Mesenchymal stem cell (in vitro differentiated cells and primary cell): ENCODE results near the gene RBFOX2.
A peak's percentile ranks its signal among the peaks of the same experiment; 100 is the strongest.

Experiments
- DNase-seq: peaks from one replicate; pipeline ENCODE4 v3.0.0-alpha.2; 2013
- H2AFZ ChIP-seq: one replicate; pipeline ENCODE4 v1.6.1; 2013; ENCODE audit warnings: low read depth, mild to moderate bottlenecking, control low read depth, inconsistent platforms, low read length, moderate library complexity
- H2AK5ac ChIP-seq: 2 replicates; pipeline ENCODE4 v1.6.1; 2013; ENCODE audit warnings: low read length, moderate library complexity, mild to moderate bottlenecking, inconsistent platforms; ENCODE audit not compliant: severe bottlenecking
- H2BK120ac ChIP-seq: one replicate; pipeline ENCODE4 v1.6.1; 2013; ENCODE audit warnings: low read depth, mild to moderate bottlenecking, inconsistent platforms, low read length, moderate library complexity
- H2BK12ac ChIP-seq, 2 experiments: one replicate each; pipeline ENCODE4 v1.6.1; 2013; ENCODE audit warnings: inconsistent platforms in 2 of 2, low read length in 2 of 2, mild to moderate bottlenecking in 2 of 2, moderate library complexity in 2 of 2, control low read depth in 1 of 2
- H2BK15ac ChIP-seq: one replicate; pipeline ENCODE4 v1.6.1; 2013; ENCODE audit warnings: mild to moderate bottlenecking, low read depth, inconsistent platforms; ENCODE audit not compliant: poor library complexity, severe bottlenecking
- H2BK5ac ChIP-seq: 2 replicates; pipeline ENCODE4 v1.6.1; 2013; ENCODE audit warnings: low read depth, mild to moderate bottlenecking, low read length, control low read depth, inconsistent platforms; ENCODE audit not compliant: poor library complexity, severe bottlenecking
- H3K14ac ChIP-seq, 2 experiments: one replicate each; pipeline ENCODE4 v1.6.1; 2013; ENCODE audit warnings: inconsistent platforms in 2 of 2, low read length in 2 of 2, control low read depth in 1 of 2, mild to moderate bottlenecking in 1 of 2, moderate library complexity in 1 of 2
- H3K18ac ChIP-seq, 2 experiments: one replicate each; pipeline ENCODE4 v1.6.1; 2013; ENCODE audit warnings: inconsistent platforms in 2 of 2, low read length in 2 of 2, control low read depth in 1 of 2, low read depth in 1 of 2, mild to moderate bottlenecking in 1 of 2
- H3K23ac ChIP-seq, 2 experiments: one replicate each; pipeline ENCODE4 v1.6.1; 2013; ENCODE audit warnings: inconsistent platforms in 2 of 2, low read length in 2 of 2, mild to moderate bottlenecking in 2 of 2, moderate library complexity in 2 of 2, control low read depth in 1 of 2
- H3K27ac ChIP-seq: 2 replicates; pipeline ENCODE4 v1.5.1; 2013; ENCODE audit warnings: mild to moderate bottlenecking, moderate library complexity, low read length, control low read depth, inconsistent platforms; ENCODE audit not compliant: poor library complexity, severe bottlenecking
- H3K27me3 ChIP-seq, 2 experiments: 2 replicates each; pipeline versions ENCODE4 v1.6.1 to v1.7.0; 2013; ENCODE audit warnings: low read length in 2 of 2, mild to moderate bottlenecking in 2 of 2, moderate library complexity in 2 of 2, control low read depth in 1 of 2, inconsistent platforms in 1 of 2; ENCODE audit not compliant: control insufficient read depth in 1 of 2, insufficient read depth in 1 of 2
- H3K36me3 ChIP-seq, 2 experiments: 2 replicates each; pipeline versions ENCODE4 v1.6.1 to v1.7.0; 2013; ENCODE audit warnings: low read length in 2 of 2, control low read depth in 1 of 2, inconsistent platforms in 1 of 2, low read depth in 1 of 2, mild to moderate bottlenecking in 1 of 2; ENCODE audit not compliant: insufficient read depth in 2 of 2, control insufficient read depth in 1 of 2
- H3K4ac ChIP-seq, 2 experiments: one replicate each; pipeline ENCODE4 v1.6.1; 2013; ENCODE audit warnings: inconsistent platforms in 2 of 2, low read length in 2 of 2, mild to moderate bottlenecking in 2 of 2, moderate library complexity in 2 of 2, control low read depth in 1 of 2, low read depth in 1 of 2
- H3K4me1 ChIP-seq: 2 replicates; pipeline ENCODE4 v1.6.1; 2013; ENCODE audit warnings: low read depth, low read length, control low read depth; ENCODE audit not compliant: control insufficient read depth, insufficient read depth
- H3K4me2 ChIP-seq: 2 replicates; pipeline ENCODE4 v1.6.1; 2013; ENCODE audit warnings: low read length, mild to moderate bottlenecking, inconsistent platforms; ENCODE audit not compliant: poor library complexity, severe bottlenecking
- H3K4me3 ChIP-seq, 2 experiments: 2 replicates each; pipeline versions ENCODE4 v1.5.1 to v1.7.0; 2013; ENCODE audit warnings: low read length in 2 of 2, mild to moderate bottlenecking in 2 of 2, control low read depth in 1 of 2, low read depth in 1 of 2; ENCODE audit not compliant: insufficient read depth in 1 of 2
- H3K79me1 ChIP-seq: replicated peaks from 2 replicates; pipeline ENCODE4 v1.6.1; 2013; ENCODE audit warnings: mild to moderate bottlenecking, control low read depth, low read length, inconsistent platforms; ENCODE audit not compliant: poor library complexity, severe bottlenecking
- H3K9ac ChIP-seq: 2 replicates; pipeline ENCODE4 v1.7.0; 2013; ENCODE audit warnings: mild to moderate bottlenecking, low read length, moderate library complexity
- H3K9me3 ChIP-seq: 2 replicates; pipeline ENCODE4 v1.7.0; 2013; ENCODE audit warnings: mild to moderate bottlenecking, low read length; ENCODE audit not compliant: control insufficient read depth
- H4K8ac ChIP-seq: one replicate; pipeline ENCODE4 v1.6.1; 2013; ENCODE audit warnings: inconsistent platforms, mild to moderate bottlenecking, low read length, moderate library complexity
- H4K91ac ChIP-seq: one replicate; pipeline ENCODE4 v1.6.1; 2013; ENCODE audit warnings: mild to moderate bottlenecking, low read length, inconsistent platforms
- WGBS: methylation state at CpG from one replicate; pipeline ENCODE4 v1.1.7; 2013; ENCODE audit warnings: mixed read lengths; 5-methylcytosine and 5-hydroxymethylcytosine counted together

The RBFOX2 gene

DNA sequence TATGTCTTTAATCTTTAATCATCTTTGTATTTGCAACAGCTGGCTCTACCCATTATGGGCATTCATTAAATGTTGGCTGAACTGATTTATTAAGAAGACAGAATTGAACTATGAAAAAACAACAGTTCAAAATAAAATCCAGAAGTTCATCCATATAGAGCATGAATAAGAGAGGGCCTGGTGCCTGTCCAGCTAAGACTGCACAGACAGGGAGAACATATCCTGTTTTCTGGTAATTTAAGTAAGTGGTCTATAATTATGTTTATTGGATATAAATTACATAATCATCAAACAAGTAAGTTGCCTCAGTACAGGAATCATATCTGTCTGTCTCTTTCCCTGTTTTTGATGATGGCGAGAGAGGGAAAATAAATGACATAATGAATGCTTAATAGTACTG lies 137.2 kb downstream of the RBFOX2 start:
- peaks cover 13% of the 10 kb centered on the region for H3K4me1 ChIP-seq
- no peaks in the 10 kb centered on the region for H3K9me3 ChIP-seq
- no peak for DNase-seq
- H4K8ac ChIP-seq: no peak overlapping the region
- H3K27ac ChIP-seq: no peak overlapping the region
- no peak overlapping the region for H3K14ac ChIP-seq
- H3K9ac ChIP-seq: peak overlapping the region; percentile 32
- no peak overlapping the region for H2BK5ac ChIP-seq
- H2BK120ac ChIP-seq: no peak overlapping the region
- no peak overlapping the region for H2BK12ac ChIP-seq
- no peak overlapping the region for H2AK5ac ChIP-seq
- peaks cover 19% of the 10 kb centered on the region for H3K79me1 ChIP-seq
- no CpG with 5 or more reads among the region's 1 CpG for WGBS
- H3K4ac ChIP-seq: no peak overlapping the region
- no peaks in the 10 kb centered on the region for H3K27me3 ChIP-seq
- no peak overlapping the region for H3K18ac ChIP-seq
- no peak overlapping the region for H2BK15ac ChIP-seq
- H4K91ac ChIP-seq: no peak overlapping the region
- H3K36me3 ChIP-seq: no peaks in the 10 kb centered on the region
- H2AFZ ChIP-seq: no peak overlapping the region
- no peak overlapping the region for H3K4me3 ChIP-seq
- no peak overlapping the region for H3K23ac ChIP-seq
- no peak overlapping the region for H3K4me2 ChIP-seq

DNA sequence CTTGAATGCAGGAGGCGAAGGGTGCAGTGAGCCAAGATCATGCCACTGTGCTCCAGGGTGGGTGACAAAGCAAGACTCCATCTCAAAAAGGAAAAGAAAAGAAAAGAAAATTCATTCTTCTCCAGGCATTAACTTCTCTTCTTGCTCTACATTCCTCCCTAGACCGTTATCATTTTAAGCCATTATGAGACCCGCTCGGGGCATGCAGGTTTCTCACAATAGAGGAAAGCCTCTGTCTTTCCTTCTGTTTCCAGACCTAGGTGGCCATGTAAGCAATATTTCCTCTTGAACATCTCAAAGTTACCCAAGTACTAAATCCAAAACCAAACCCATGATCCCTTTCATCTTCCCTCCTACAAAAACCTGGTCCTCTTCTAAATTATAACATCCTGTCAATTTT lies 139.6 kb downstream of the RBFOX2 start:
- Histone ChIP-seq H3K14ac (no peak overlapping the region), H3K9ac (no peak overlapping the region), H3K79me1 (peaks cover 16% of the 10 kb centered on the region), H3K27me3 (no peaks in the 10 kb centered on the region), H4K91ac (no peak overlapping the region), H3K18ac (no peak overlapping the region), H3K36me3 (no peaks in the 10 kb centered on the region), H4K8ac (no peak overlapping the region), H2AFZ (no peak overlapping the region), H3K23ac (no peak overlapping the region), H3K9me3 (no peaks in the 10 kb centered on the region), H3K4ac (no peak overlapping the region), H3K4me2 (no peak overlapping the region), H2AK5ac (no peak overlapping the region), H2BK5ac (no peak overlapping the region), H3K27ac (no peak overlapping the region), H2BK120ac (no peak overlapping the region), H2BK15ac (no peak overlapping the region), H3K4me1 (peaks cover 7% of the 10 kb centered on the region), H3K4me3 (no peak overlapping the region), H2BK12ac (no peak overlapping the region)
- WGBS: 95% methylated on average over 4 of the region's 4 CpGs
- no peak for DNase-seq

DNA sequence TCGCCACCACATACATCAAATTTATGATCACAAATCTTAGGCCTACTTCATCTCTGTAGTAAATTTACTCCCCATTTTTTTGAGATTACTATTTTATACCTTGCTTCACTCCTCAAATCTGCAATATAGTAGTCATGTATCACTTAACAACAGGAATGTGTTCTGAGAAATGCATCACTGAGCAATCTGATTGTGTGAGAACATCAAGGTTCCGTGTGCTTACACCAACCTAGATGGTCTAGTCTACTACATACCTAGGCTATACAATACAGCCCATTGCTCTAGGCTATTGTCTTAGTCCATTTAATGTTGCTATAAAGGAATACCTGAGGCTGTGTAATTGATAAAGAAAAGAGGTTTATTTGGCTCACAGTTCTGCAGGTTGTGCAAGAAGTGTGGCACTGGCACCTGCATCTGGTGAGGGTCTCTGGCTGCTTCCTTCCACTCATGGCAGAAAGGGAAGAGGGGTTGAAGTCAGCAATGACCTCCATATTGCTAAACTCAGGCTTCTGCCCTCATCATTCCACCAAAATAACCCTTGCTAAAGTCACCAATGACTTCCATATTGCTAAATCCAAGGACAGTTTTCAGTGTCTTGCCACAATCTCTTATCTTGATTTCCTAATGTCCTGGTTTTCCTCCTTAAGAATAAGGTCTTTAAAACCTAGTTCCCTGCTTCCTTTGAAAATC lies 140.3 kb downstream of the RBFOX2 start:
- Histone ChIP-seq H4K8ac (no peak overlapping the region), H3K4me1 (peaks cover 6% of the 10 kb centered on the region), H2BK15ac (no peak overlapping the region), H3K4me3 (no peak overlapping the region), H2AK5ac (no peak overlapping the region), H3K4ac (no peak overlapping the region), H2BK120ac (no peak overlapping the region), H2BK12ac (no peak overlapping the region), H3K27ac (no peak overlapping the region), H2BK5ac (no peak overlapping the region), H3K36me3 (no peaks in the 10 kb centered on the region), H3K9ac (no peak overlapping the region), H3K23ac (no peak overlapping the region), H3K27me3 (no peaks in the 10 kb centered on the region), H4K91ac (no peak overlapping the region), H3K4me2 (no peak overlapping the region), H3K9me3 (no peaks in the 10 kb centered on the region), H3K14ac (no peak overlapping the region), H3K79me1 (peaks cover 15% of the 10 kb centered on the region), H2AFZ (no peak overlapping the region), H3K18ac (no peak overlapping the region)
- DNase-seq: no peak
- 94% methylated on average over 1 of the region's 2 CpGs for WGBS

GRCh38 chr22:35887296-35887875 lies 141.2 kb downstream of the RBFOX2 start:
- DNase-seq: peak; percentile 38
- H3K9me3 ChIP-seq: no peaks in the 10 kb centered on the region
- WGBS: 59% methylated on average over 2 of the region's 2 CpGs
- no peak overlapping the region for H2BK12ac ChIP-seq
- H3K9ac ChIP-seq: no peak overlapping the region
- H3K18ac ChIP-seq: no peak overlapping the region
- no peak overlapping the region for H3K4ac ChIP-seq
- no peak overlapping the region for H2AK5ac ChIP-seq
- H3K4me1 ChIP-seq: peaks cover 1% of the 10 kb centered on the region
- no peak overlapping the region for H2BK5ac ChIP-seq
- H4K8ac ChIP-seq: no peak overlapping the region
- peaks cover 17% of the 10 kb centered on the region for H3K79me1 ChIP-seq
- H3K23ac ChIP-seq: no peak overlapping the region
- no peak overlapping the region for H2BK15ac ChIP-seq
- no peak overlapping the region for H3K14ac ChIP-seq
- no peaks in the 10 kb centered on the region for H3K36me3 ChIP-seq
- H3K4me2 ChIP-seq: no peak overlapping the region
- no peak overlapping the region for H2BK120ac ChIP-seq
- no peak overlapping the region for H3K4me3 ChIP-seq
- H3K27ac ChIP-seq: peak overlapping the region; percentile 27
- H3K27me3 ChIP-seq: no peaks in the 10 kb centered on the region
- H2AFZ ChIP-seq: no peak overlapping the region
- no peak overlapping the region for H4K91ac ChIP-seq
